ENCODE measurements around the gene PDE7B.

PDE7B gene

DNA sequence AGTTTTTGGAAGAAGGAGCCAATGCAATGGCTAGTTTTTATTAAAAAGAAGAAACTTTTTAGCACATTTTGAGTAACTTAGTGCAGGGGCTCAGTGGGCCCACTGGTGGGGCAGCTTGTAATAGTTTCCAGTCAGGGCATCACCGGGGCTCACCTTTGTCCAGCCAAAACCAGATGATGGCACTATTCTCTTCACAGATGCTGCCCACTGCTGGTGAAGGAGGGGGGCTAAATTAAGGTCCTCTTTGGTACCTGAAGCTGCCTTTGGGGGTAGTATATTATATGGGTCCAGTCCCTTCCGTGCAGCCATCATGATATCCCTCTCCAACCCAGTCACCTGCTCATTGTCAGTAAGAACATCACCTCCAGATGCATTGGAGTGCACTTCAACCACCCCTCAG lies 182.9 kb downstream of the PDE7B start:
- TF ChIP-seq, protein P1, sequence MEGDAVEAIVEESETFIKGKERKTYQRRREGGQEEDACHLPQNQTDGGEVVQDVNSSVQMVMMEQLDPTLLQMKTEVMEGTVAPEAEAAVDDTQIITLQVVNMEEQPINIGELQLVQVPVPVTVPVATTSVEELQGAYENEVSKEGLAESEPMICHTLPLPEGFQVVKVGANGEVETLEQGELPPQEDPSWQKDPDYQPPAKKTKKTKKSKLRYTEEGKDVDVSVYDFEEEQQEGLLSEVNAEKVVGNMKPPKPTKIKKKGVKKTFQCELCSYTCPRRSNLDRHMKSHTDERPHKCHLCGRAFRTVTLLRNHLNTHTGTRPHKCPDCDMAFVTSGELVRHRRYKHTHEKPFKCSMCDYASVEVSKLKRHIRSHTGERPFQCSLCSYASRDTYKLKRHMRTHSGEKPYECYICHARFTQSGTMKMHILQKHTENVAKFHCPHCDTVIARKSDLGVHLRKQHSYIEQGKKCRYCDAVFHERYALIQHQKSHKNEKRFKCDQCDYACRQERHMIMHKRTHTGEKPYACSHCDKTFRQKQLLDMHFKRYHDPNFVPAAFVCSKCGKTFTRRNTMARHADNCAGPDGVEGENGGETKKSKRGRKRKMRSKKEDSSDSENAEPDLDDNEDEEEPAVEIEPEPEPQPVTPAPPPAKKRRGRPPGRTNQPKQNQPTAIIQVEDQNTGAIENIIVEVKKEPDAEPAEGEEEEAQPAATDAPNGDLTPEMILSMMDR (conservative IDR thresholded peaks at IDR 0.05; ENCODE audit: low read length): no peak
- no peak for DNase-seq (ENCODE audit: low read depth)
- H3K4me3 ChIP-seq (ENCODE audit: low read length): no peak overlapping the region

DNA sequence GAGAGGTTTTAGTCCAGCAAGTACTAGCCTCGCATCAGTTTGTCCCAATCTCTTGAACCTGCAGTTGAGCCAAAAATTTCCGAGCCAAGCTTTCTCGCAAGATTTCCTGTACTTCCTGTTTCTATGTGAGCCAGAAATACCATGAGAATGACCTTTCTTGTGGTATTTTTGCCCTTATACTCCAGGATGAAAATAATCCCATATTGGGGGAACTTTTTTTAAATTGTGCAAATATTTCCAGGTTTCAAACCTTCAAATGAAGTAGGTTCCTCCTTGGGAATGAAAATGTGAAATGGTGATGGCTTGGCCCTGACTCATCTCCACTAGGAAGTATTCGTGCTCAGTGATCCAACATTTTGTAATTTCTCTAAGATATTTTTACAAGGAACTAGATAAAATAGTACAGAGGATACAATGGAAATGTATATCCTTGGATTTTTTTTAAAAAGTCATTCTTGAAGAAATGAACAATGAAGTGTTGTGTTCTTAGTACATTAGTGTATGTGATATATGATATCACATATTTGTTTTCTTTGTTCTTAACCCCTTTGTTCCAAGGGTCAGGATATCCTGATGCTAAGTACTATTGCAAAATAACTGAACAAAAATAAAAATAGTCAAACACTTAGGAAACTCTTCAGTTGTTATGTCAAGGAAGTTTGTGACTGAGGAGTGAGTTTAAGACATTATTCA lies 184.0 kb downstream of the PDE7B start:
- TF ChIP-seq, protein P1 (conservative IDR thresholded peaks at IDR 0.05; ENCODE audit: low read length): no peak
- H3K4me3 ChIP-seq (ENCODE audit: low read length): no peak overlapping the region
- peak; percentile 59 for DNase-seq (ENCODE audit: low read depth)

DNA sequence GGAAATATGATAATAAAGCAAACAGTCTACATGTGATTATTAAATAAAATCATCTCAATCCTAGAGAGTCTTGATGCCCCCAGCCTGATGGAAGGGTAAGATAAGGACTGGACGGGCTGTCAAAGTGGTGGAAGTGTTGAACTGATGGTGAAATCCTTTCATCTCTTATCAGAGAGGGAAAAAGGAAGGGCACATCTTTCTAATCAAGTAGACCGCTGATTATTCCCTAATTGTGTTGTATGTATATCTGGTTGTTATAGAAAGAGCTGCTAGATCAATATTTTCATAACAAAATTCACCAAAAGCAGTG lies 184.5 kb downstream of the PDE7B start:
- no peak overlapping the region for H3K4me3 ChIP-seq (ENCODE audit: low read length)
- TF ChIP-seq, protein P1 (conservative IDR thresholded peaks at IDR 0.05; ENCODE audit: low read length): no peak
- no peak for DNase-seq (ENCODE audit: low read depth)

DNA sequence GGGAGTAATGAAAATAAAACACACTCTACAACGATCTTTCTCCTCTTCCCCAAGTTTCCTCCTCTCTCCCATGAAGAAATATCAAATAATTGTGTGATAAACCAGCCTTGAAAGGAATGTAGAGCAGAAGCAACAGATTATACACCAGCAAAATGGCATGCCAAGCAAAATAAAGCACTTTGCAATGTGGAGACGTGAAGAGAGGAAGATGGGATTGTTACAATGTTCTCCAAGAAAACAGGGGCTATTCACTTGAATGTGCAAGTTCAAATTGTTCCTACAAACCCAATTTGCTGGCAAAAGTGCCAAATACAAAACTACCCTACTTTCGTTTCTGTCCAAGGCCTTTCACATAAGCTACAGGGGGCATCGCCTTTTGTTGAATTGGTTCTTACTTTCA lies 185.1 kb downstream of the PDE7B start:
- no peak overlapping the region for H3K4me3 ChIP-seq (ENCODE audit: low read length)
- TF ChIP-seq, protein P1 (conservative IDR thresholded peaks at IDR 0.05; ENCODE audit: low read length): no peak
- no peak for DNase-seq (ENCODE audit: low read depth)

DNA sequence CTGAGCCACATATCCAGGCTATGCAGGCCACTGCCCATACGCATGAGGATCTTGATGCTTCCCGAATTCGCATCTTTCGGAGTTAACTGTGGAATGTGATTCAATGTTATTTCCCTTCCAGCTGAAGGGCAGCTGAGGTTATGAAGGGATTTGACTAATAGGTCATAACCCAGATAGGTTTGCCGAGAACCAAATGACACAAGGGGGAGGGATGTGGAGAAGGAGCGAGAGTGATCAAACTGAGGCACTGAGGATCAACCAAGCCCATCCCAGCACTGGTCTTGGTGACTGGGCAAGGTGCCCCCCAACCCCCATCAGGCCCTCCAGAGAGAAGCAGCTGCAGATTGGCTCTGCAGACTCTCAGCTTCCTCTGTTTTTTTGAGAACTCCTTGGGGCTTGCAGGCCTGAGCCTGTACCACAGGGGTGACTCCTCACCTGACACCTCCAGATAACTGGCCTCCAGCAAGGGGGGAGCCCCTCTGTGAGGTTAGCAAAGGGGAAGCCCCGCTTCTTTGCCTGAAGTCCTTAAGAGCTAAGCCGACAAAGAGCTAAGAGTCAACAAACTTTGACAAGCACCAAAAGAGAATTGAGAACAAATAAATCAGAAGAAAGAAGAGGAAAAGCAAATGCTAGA lies 185.9 kb downstream of the PDE7B start:
- peak overlapping the region; percentile 64 for H3K4me3 ChIP-seq (ENCODE audit: low read length)
- TF ChIP-seq, protein P1 (conservative IDR thresholded peaks at IDR 0.05; ENCODE audit: low read length): no peak
- DNase-seq (ENCODE audit: low read depth): peak; percentile 45

DNA sequence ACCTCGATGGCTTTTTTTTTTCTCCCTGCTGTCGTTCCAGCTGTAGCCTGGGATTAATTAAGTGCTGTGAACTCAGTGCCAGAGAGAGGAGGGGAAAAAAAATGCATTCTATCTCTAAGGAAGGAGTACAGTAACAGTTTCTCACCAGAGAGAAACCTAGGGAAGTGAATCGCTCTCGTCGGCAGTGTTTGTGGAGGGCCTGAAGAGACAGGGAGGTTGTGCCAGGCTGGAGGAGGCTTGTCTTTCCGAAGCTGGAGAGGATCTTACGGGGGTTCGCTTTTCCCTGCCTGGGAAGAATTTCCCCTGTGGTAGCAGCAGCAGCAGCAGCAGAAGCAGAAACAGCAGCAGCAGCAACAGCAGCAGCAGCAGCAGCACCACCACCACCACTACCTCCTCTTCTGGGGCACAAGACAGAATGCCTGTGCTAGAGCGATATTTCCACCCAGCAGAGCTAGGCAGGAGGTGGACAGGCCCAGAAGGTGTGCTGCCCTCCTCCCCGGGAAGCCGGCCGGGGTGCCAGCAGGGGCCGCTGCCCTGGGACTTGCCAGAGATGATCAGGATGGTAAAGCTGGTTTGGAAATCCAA lies 186.5 kb downstream of the PDE7B start:
- H3K4me3 ChIP-seq (ENCODE audit: low read length): peak overlapping the region; percentile 64
- DNase-seq (ENCODE audit: low read depth): peak; percentile 82
- TF ChIP-seq, protein P1 (conservative IDR thresholded peaks at IDR 0.05; ENCODE audit: low read length): peak; percentile 41

DNA sequence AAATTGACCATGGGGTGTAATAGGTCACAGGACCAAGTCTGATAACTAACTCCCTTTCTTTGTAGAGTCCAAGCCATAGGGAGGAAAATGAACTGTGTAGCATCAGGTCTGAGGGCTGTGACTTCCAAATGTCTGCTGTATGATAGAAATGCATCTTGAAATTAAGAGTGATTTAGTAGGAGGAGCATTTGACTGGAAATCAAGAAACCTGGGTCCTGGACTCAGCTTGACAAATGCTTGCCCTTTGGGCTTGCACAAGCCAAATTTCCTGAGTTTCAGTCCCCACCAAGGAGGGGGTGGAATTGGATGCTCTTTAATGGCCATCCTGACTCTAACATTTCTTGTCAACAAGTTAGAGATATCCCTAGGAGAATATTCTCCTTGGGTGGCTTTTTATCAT lies 187.0 kb downstream of the PDE7B start:
- TF ChIP-seq, protein P1 (conservative IDR thresholded peaks at IDR 0.05; ENCODE audit: low read length): no peak
- DNase-seq (ENCODE audit: low read depth): no peak
- peak overlapping the region; percentile 64 for H3K4me3 ChIP-seq (ENCODE audit: low read length)

All from AG10803 (cell line).